Hematopoietic multipotent progenitor cell treated with erythropoietin and hydrocortisone succinate and interleukin-3 and kit ligand, for 6 days (in vitro differentiated cells): Measurements from ENCODE around the gene LMCD1.
"Not testable (repeated sequence)": the region's sequence is repeated elsewhere in the genome, so short reads cannot be mapped to it uniquely, and the experiment has no call there.

Experiments
- DNase-seq: peaks from one replicate; pipeline ENCODE4 v3.0.0-alpha.2; 2015

Gene LMCD1

GRCh38 chr3:8563146-8563545 lies 61.5 kb downstream of the LMCD1 start:
- no peak for DNase-seq

GRCh38 chr3:8563597-8563996 lies 62.0 kb downstream of the LMCD1 start:
- DNase-seq: no peak

DNA sequence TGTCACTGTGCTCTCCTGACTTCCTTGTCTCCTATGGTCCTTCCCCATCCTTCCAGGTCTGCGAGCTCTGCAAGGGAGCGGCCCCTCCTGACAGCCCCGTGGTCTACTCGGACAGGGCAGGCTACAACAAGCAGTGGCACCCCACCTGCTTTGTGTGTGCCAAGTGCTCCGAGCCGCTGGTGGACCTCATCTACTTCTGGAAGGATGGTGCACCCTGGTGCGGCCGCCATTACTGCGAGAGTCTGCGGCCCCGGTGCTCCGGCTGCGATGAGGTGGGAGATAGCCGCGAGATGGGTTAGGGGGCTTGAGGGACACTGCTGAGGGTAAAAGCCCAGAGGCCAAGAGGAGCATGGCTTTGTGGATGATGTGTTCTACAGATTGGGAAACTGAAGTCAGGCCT lies 63.8 kb downstream of the LMCD1 start:
- DNase-seq: no peak

GRCh38 chr3:8567784-8568575 lies 66.4 kb downstream of the LMCD1 start:
- DNase-seq: no peak

DNA sequence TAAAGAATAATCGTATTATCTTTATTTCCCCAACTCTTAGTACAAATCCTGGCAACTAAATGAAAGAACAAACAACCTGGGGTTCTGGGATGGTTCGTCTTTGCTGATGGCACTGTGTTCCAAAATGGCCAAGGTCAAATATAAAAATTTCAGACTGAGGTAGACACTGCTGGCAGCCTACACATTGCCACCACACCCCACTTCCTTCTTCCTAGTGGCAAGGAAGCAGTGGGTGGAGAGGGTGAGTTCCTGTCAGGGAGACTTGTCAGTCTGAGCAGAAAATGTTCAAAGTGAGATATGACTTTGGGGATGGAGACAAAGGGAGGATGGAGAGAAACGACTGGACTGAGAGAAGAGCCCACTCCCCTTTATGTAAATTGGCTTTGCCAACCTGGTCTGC lies 69.6 kb downstream of the LMCD1 start:
- DNase-seq: peak; percentile 8

DNA sequence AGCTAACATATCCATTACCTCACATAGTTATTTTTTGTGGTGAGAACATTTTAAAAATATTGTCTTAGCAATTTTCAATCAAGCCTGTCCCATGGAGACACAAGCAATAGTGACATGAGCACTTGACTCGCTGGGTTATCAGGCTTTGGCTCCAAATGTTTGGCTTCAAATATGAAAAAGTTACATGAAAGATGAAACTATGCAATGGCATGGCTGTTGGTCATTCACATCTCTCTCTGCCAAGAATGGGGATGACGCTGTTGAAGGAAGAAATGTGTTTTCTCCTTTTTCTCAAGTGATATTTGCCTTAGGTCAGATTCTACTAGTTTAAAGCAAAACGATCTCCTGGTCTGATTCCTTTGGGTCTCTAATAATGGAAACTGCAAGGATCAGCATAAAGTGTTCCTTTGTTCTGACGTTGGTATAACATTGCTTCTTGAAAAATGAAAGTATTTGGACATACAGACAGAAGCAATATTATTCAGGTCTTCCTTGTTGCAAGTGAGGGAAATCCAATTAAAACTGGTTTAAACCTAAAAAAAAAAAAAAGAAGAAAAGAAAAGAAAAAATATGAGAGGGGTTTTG lies 71.8 kb downstream of the LMCD1 start:
- DNase-seq: no peak

DNA sequence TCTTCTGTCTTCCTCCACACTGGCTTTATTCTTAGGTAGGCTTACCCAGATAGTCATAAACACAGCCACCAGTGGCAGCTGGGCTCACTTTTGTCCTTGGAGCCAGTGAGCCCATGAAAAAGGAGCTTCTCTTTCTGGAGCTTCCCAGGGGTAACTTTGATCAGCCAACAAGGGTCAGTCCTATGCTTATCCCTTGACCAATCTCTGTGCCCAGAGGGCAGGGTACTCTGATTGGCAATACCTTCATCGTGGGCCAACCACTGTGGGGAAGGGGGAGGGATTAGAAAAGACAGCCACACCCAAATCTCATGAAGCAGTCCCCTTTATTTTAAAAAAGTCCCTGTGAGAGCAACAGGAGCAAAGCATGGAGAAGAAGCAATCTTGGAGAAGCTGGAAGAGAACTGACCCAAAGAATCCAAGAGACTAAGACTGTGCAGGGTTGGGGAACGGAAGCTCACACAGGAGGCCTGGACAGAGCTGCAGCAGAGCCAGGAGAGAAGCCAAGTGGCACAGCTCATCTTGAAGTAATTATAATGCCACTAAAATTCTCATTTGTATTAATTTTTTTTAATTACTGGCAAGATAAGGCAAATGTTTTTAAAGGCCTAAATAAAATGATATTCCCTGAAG lies 72.5 kb downstream of the LMCD1 start:
- no peak for DNase-seq

DNA sequence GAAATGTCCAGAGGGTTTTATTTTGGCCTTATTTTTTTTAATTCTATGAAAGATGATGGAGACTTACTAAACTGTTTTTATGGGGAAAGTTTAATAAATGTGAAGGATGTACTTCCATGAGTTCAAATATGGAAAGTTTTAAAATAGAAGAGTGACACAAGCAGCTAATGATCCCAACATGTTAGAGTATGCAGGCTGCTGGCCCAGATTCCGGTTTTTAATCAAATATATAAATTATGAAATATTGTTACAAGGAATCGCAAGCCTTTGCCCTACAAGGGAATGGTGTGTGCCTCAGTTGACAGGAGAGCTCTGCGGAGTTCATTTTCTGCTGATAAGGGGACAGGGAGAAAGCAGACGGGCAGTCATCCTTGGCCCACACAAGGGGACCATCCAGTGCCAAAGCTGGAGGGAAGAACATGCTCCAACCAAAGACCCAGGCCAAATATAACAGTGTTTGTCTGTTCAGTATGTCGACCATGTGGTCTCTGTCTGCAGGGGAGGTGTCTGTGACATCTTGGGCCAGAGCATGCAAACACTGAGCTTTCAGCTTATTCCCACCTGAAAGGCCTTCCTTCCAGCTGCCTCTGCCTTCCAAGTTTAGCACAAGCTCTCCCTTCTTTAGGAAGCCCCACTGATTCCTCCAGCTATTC lies 73.2 kb downstream of the LMCD1 start:
- no peak for DNase-seq

DNA sequence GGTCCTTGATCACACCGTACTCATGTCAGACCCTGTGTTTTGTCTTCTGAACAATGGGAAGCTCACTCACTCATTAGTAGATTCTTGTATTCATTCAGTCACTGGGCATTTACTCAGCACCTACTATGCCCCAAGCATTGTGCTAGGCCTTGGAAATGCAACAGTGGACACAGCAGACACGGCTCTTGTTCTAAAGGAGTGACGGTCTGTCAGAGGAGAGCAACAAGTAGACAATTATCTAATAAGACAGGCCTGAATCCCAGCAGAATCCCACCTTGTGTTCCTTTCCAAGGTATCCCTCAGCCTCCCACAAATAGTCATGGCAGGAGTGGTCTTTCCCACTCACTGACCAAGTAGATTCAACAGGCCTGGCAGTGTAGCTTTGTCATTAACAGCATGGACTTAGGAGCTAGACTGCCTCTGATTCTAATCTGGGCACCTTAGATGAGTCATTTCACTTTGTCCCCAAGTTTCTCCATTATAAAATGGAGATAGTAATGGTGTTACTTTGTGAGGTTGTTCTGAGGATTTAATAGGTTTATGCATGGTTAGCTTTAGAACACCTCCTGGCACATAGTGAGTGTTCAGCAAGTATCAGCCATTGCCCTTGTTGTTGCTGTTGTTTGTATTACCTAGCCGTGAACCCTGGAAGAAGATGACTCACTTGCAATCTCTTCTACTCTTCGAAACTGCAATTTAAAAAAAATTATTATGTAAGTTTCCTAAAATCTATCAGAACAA lies 73.9 kb downstream of the LMCD1 start:
- DNase-seq: no peak

DNA sequence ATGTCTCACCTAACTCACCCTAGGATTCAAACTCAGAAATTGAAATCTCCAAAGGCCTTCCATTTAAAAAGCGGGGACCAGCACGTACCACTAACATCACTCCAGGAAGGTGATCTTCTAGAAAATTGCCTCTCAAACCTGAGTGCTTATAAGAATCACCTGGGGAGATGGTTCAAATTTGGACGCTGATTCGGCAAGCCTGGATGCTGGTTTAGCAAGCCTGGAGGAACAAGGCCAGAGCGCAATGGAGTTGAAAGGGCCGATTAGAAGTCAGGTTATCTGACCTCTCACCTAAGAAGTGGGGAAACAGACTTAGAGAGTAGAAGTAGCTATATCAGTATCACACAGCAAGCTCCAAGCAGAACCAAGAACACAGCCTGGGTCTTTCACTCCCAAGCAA lies 74.8 kb downstream of the LMCD1 start:
- no peak for DNase-seq

- DNase-seq: no peak
Observed at GRCh38 chr3:8576841-8577571, 75.4 kb downstream of the LMCD1 start.

DNA sequence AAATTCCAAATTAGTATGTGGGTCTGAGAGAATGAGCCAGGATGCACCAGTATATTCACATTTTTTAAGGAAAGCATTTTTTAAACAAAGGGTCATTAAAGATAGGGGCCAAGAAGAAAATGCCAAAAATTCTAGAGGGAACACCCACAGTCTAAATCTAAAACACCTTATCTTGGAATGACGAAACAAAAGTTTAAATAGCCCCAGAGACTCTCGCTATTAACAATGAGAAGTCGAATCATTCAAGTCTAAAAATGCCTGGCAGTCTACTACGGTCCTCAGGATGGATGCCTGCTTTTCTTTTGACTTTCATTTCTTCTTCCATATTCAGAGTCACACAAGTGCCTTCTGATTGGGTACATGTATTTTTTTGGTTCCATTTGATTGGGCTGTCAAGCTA lies 76.7 kb downstream of the LMCD1 start:
- DNase-seq: no peak

DNA sequence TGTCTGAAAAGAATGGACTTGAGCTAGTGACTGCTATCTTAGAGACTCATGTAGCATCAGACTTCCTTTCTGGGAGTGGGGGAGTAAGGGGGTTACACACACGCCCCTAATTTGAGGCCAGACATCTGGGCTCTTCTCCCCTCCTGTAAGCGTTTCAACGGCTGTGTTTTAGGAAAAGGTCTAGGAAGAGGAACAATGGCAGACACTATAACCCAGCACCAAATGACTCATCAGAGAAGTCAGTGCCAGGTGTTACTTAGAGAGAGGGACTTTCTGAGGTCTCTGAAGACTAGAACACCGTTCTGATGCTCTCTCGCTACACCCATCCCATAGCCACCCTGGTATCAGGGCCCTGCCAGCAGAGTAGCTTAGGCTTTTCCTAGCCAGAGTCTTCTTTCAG lies 77.5 kb downstream of the LMCD1 start:
- no peak for DNase-seq

GRCh38 chr3:8579943-8580342 lies 78.3 kb downstream of the LMCD1 start:
- no peak for DNase-seq

DNA sequence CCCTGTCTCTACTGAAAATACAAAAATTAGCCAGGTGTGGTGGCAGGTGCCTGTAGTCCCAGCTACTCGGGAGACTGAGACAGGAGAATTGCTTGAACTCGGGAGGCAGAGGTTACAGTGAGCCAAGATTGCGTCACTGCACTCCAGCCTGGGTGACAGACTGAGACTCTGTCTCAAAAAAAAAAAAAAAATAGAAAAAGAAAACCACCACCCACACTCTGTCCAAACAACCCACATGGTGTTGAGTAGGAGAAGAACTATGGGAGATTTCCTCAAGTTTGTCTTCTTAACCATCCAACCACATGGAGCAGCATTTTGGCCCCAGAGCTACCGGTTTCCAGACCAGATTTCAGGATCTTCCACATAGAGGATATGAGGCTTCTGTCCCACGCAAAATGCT lies 78.8 kb downstream of the LMCD1 start:
- DNase-seq: not testable (repeated sequence)

GRCh38 chr3:8581373-8581772 lies 79.8 kb downstream of the LMCD1 start:
- DNase-seq: no peak

DNA sequence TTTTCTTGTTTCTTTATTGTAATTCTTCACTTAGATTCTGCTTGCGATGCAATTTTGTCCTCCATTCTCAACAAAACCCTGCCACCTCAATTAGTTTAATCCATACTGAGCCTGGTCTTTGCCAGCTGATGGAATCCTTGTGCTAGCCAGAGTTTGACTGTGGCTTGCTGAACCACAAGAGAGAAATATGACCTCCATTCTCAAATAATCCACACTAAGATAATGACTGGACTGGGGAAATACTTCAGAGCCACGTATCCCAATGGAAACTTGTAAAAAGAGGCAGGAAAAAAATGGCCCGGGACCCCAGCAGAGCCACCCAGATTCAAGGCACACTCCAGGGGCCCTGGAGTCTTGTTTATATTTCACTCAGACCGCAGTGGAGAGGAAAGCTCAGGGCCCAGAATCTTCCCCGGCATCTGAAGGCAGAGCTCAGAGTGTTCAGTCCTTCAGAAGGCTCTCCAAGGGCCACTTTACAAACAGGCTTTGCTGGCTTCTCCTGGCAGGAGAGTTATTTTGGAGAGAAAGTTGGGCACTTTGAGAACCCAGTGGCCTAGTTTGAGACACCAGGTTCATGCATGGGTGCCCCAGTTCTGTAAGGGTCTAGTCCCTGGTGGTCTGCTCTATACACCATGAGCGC lies 80.3 kb downstream of the LMCD1 start:
- DNase-seq: no peak

DNA sequence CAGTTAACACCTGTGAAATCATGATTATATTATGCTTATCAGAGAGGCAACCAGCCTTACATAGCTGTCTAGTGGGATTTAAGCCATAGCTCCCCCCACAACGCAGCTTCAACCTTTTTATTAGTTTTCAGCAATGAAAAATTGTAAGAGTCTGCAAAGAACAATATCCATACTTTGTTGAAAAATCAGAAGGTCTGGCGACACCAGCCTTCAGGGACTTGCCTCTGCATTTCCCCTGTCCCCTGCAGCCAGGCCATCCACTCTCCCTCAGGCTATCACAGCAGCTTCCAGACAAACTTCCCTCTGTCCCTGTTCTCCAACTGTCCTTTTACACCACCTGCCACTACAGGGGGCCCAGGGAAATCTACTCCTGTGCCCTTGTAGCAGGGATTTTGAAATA lies 83.0 kb downstream of the LMCD1 start:
- DNase-seq: no peak

- DNase-seq: no peak
Observed at GRCh38 chr3:8589880-8590556, 88.4 kb downstream of the LMCD1 start.

GRCh38 chr3:8593021-8593827 lies 91.6 kb downstream of the LMCD1 start:
- no peak for DNase-seq
